Testis (tissue), 2 donors: ENCODE measurements around the gene GFPT2.

Experiments
- CTCF ChIP-seq, 3 experiments: fragments of 450-650 bp in 2 of 3; fragments of 200-600 bp in 1 of 3; sonication (generic) in 1 of 3; IDR thresholded peaks; one replicate each; pipeline ENCODE4 v1.5.1; 2016 to 2019; ENCODE audit warnings: antibody characterized with exemption in 3 of 3, mild to moderate bottlenecking in 2 of 3, moderate library complexity in 1 of 3
- POLR2A ChIP-seq: fragments of 450-650 bp; IDR thresholded peaks from one replicate; pipeline ENCODE4 v1.6.1; 2017; ENCODE audit warnings: antibody characterized with exemption, mild to moderate bottlenecking, moderate library complexity

- TF ChIP-seq CTCF (IDR thresholded peaks at IDR 0.05) (no peak), POLR2A (no peak)
Measured at GRCh38 chr5:180358179-180358578, 5.0 kb upstream of the GFPT2 start.
